H1 (cell line): ENCODE results near the gene BICD1. TPM values are rescaled to one million over a fixed set of nuclear protein-coding genes. Genes with fewer than 3 reads are reported as not detected.

Experiments used
- CTCF ChIA-PET: fragments of 300-600 bp; sonication (Branson Sonifier 250); formaldehyde crosslinking; loops from one replicate; lab custom pipeline; 2021; ENCODE audit not compliant: partially characterized antibody; lab: Charles Lee
- POLR2A ChIA-PET: fragments of 300-600 bp; sonication (Branson Sonifier 250); formaldehyde crosslinking; loops from one replicate; lab custom pipeline; 2021; ENCODE audit warnings: inconsistent platforms; ENCODE audit not compliant: partially characterized antibody; lab: Charles Lee
- DNase-seq, 2 experiments: peaks; one replicate each; pipeline versions ENCODE4 v3.0.0 to v3.0.0-alpha.2; 2010 to 2022; ENCODE audit warnings: low spot score in 2 of 2, low read depth in 1 of 2, mixed read lengths in 1 of 2
- FAIRE-seq: peaks from 2 replicates; lab custom pipeline; 2011; peaks lifted over from hg19 to GRCh38; lab: Jason Lieb, UNC
- H2AFZ ChIP-seq: 2 replicates; pipeline ENCODE4 v1.8.1; 2012; ENCODE audit warnings: low read length, inconsistent platforms
- H2AK5ac ChIP-seq: 2 replicates; pipeline ENCODE4 v1.6.1; 2013; ENCODE audit warnings: low read depth, low read length
- H2BK120ac ChIP-seq: replicated peaks from 2 replicates; pipeline ENCODE3; 2013; ENCODE audit warnings: low read depth, low read length, inconsistent platforms
- H2BK12ac ChIP-seq: 2 replicates; pipeline ENCODE4 v1.6.1; 2013; ENCODE audit warnings: low read depth, low read length
- H2BK15ac ChIP-seq: 2 replicates; pipeline ENCODE4 v1.6.1; 2013; ENCODE audit warnings: low read length
- H2BK20ac ChIP-seq: 2 replicates; pipeline ENCODE4 v1.6.1; 2013; ENCODE audit warnings: low read length
- H2BK5ac ChIP-seq: 2 replicates; pipeline ENCODE4 v1.6.1; 2013; ENCODE audit warnings: low read depth, low read length
- H3K14ac ChIP-seq: 2 replicates; pipeline ENCODE4 v1.6.1; 2013; ENCODE audit warnings: inconsistent platforms; ENCODE audit not compliant: insufficient read length
- H3K18ac ChIP-seq: 2 replicates; pipeline ENCODE4 v1.6.1; 2013; ENCODE audit warnings: low read length; ENCODE audit errors: extremely low read depth
- H3K23ac ChIP-seq: 2 replicates; pipeline ENCODE4 v1.6.1; 2013; ENCODE audit warnings: inconsistent platforms; ENCODE audit not compliant: insufficient read length
- H3K23me2 ChIP-seq: 2 replicates; pipeline ENCODE4 v1.6.1; 2013; ENCODE audit warnings: low read depth, low read length
- H3K27ac ChIP-seq: 2 replicates; pipeline ENCODE4 v1.6.1; 2011; ENCODE audit warnings: low read depth, low read length, inconsistent platforms
- H3K27me3 ChIP-seq, 4 experiments: replicated peaks in 1 of 4; 1 replicate in 1 of 4; 2 replicates in 3 of 4; pipeline versions ENCODE4 v1.6.1 to v1.8.1; 2011 to 2013; ENCODE audit warnings: low read length in 3 of 4, mild to moderate bottlenecking in 3 of 4, inconsistent platforms in 2 of 4, mixed read lengths in 2 of 4, moderate library complexity in 1 of 4; ENCODE audit not compliant: control insufficient read depth in 3 of 4, insufficient read depth in 3 of 4; ENCODE audit errors: extremely low read depth in 1 of 4
- H3K36me3 ChIP-seq, 4 experiments: 2 replicates each; pipeline versions ENCODE4 v1.6.1 to v1.8.1; 2011 to 2013; ENCODE audit warnings: mild to moderate bottlenecking in 4 of 4, low read length in 3 of 4, moderate library complexity in 2 of 4, control low read depth in 1 of 4, inconsistent platforms in 1 of 4; ENCODE audit not compliant: insufficient read depth in 4 of 4, control insufficient read depth in 2 of 4
- H3K4ac ChIP-seq: replicated peaks from 2 replicates; pipeline ENCODE3; 2013; ENCODE audit warnings: low read length, low read depth, mixed read lengths, inconsistent platforms; ENCODE audit not compliant: insufficient read length
- H3K4me1 ChIP-seq, 4 experiments: replicated peaks in 1 of 4; 1 replicate in 1 of 4; 2 replicates in 3 of 4; pipeline versions ENCODE4 v1.6.1 to v1.8.1; 2011 to 2013; ENCODE audit warnings: low read length in 3 of 4, inconsistent platforms in 2 of 4, mixed read lengths in 1 of 4; ENCODE audit not compliant: insufficient read depth in 4 of 4, control insufficient read depth in 3 of 4
- H3K4me2 ChIP-seq, 2 experiments: 2 replicates each; pipeline versions ENCODE4 v1.6.1 to v1.8.1; 2011 to 2013; ENCODE audit warnings: low read depth in 2 of 2, low read length in 2 of 2, control low read depth in 1 of 2, inconsistent platforms in 1 of 2, mild to moderate bottlenecking in 1 of 2; ENCODE audit not compliant: insufficient read depth in 1 of 2
- H3K4me3 ChIP-seq, 4 experiments: fragments of 200-600, 300-600 bp in 1 of 4; sonication (generic), shearing (Covaris generic), sonication (Bioruptor Twin) in 1 of 4; 2 replicates each; pipeline versions ENCODE4 v1.5.1 to v1.8.1; 2011 to 2016; ENCODE audit warnings: low read length in 4 of 4, low read depth in 3 of 4, control low read depth in 2 of 4, inconsistent platforms in 2 of 4, mild to moderate bottlenecking in 2 of 4, mixed read lengths in 1 of 4, moderate library complexity in 1 of 4; ENCODE audit not compliant: insufficient read depth in 2 of 4; ENCODE audit errors: extremely low read depth in 1 of 4
- H3K56ac ChIP-seq: replicated peaks from 2 replicates; pipeline ENCODE3; 2013; ENCODE audit warnings: low read depth, mild to moderate bottlenecking, mixed read lengths, low read length, inconsistent platforms; ENCODE audit not compliant: insufficient read length
- H3K79me1 ChIP-seq: 2 replicates; pipeline ENCODE4 v1.6.1; 2013; ENCODE audit warnings: low read depth, low read length, control low read depth
- H3K79me2 ChIP-seq, 2 experiments: 2 replicates each; pipeline versions ENCODE4 v1.6.1 to v1.8.1; 2012 to 2013; ENCODE audit warnings: low read length in 2 of 2, mild to moderate bottlenecking in 2 of 2, inconsistent platforms in 1 of 2; ENCODE audit not compliant: insufficient read depth in 2 of 2, control insufficient read depth in 1 of 2
- H3K9ac ChIP-seq, 4 experiments: replicated peaks in 1 of 4; 1 replicate in 1 of 4; 2 replicates in 3 of 4; pipeline versions ENCODE4 v1.6.1 to v1.8.1; 2011 to 2013; ENCODE audit warnings: low read depth in 3 of 4, low read length in 3 of 4, control low read depth in 2 of 4, mild to moderate bottlenecking in 2 of 4, moderate library complexity in 2 of 4, inconsistent platforms in 1 of 4; ENCODE audit errors: extremely low read depth in 1 of 4
- H3K9me3 ChIP-seq, 2 experiments: 2 replicates each; pipeline versions ENCODE4 v1.6.1 to v1.8.1; 2012 to 2013; ENCODE audit warnings: mild to moderate bottlenecking in 2 of 2, moderate library complexity in 2 of 2, control low read depth in 1 of 2, inconsistent platforms in 1 of 2, low read depth in 1 of 2, low read length in 1 of 2, mixed read lengths in 1 of 2; ENCODE audit not compliant: insufficient read depth in 2 of 2
- H4K20me1 ChIP-seq, 2 experiments: replicated peaks in 1 of 2; 2 replicates each; pipeline versions ENCODE3 to v1.8.1; 2011 to 2013; ENCODE audit warnings: inconsistent platforms in 2 of 2, low read length in 2 of 2, mild to moderate bottlenecking in 1 of 2; ENCODE audit not compliant: insufficient read depth in 2 of 2, control insufficient read depth in 1 of 2
- H4K5ac ChIP-seq: 2 replicates; pipeline ENCODE4 v1.6.1; 2013; ENCODE audit warnings: low read length, low read depth, mixed read lengths, inconsistent platforms; ENCODE audit not compliant: insufficient read length
- H4K8ac ChIP-seq: 2 replicates; pipeline ENCODE4 v1.8.0; 2013; ENCODE audit warnings: mild to moderate bottlenecking, moderate library complexity, low read length, inconsistent platforms; ENCODE audit not compliant: insufficient read depth; ENCODE audit errors: extremely low read depth
- H4K91ac ChIP-seq: replicated peaks from 2 replicates; pipeline ENCODE3; 2013; ENCODE audit warnings: low read length, mixed read lengths, inconsistent platforms; ENCODE audit not compliant: insufficient read length
- CREB1 ChIP-seq: IDR thresholded peaks from 2 replicates; pipeline ENCODE4 v1.6.1; 2012; ENCODE audit warnings: inconsistent platforms
- CTCF ChIP-seq, 3 experiments: IDR thresholded peaks; 1 replicate in 2 of 3; 2 replicates in 1 of 3; pipeline versions ENCODE4 v1.5.1 to v1.6.1; 2011; ENCODE audit warnings: low read length in 3 of 3, mild to moderate bottlenecking in 3 of 3, inconsistent platforms in 2 of 3, low read depth in 1 of 3, moderate library complexity in 1 of 3; ENCODE audit not compliant: insufficient read depth in 1 of 3; ENCODE audit errors: control extremely low read depth in 1 of 3
- EZH2 ChIP-seq: fragments of 200-600 bp; sonication (generic); IDR thresholded peaks from 2 replicates; pipeline ENCODE4 v1.7.1; 2012; ENCODE audit warnings: low read depth, mild to moderate bottlenecking, moderate library complexity, low read length, inconsistent platforms; ENCODE audit not compliant: severe bottlenecking
- KDM4A ChIP-seq: IDR thresholded peaks from one replicate; pipeline ENCODE4 v1.7.1; 2012; ENCODE audit warnings: low read depth, mild to moderate bottlenecking, moderate library complexity, low read length, inconsistent platforms; ENCODE audit not compliant: severe bottlenecking
- KDM5A ChIP-seq: fragments of 200-600 bp; IDR thresholded peaks from 2 replicates; pipeline ENCODE4 v1.7.1; 2012; ENCODE audit warnings: mild to moderate bottlenecking, low read length, inconsistent platforms, mixed read lengths
- MAFK ChIP-seq: IDR thresholded peaks from 2 replicates; pipeline ENCODE4 v1.6.1; 2012; ENCODE audit warnings: low read depth, mild to moderate bottlenecking, improper control_type of control experiment, low read length
- NANOG ChIP-seq: IDR thresholded peaks from 2 replicates; pipeline ENCODE4 v1.6.1; 2011; ENCODE audit warnings: low read length, low read depth, mild to moderate bottlenecking, inconsistent platforms; ENCODE audit not compliant: insufficient read depth, poor library complexity, severe bottlenecking
- PHF8 ChIP-seq: fragments of 200-600 bp; sonication (generic); conservative IDR thresholded peaks from 2 replicates; pipeline ENCODE4 v1.7.1; 2012; ENCODE audit warnings: low read depth, mild to moderate bottlenecking, inconsistent platforms, low read length, moderate library complexity
- POLR2A ChIP-seq, 2 experiments: IDR thresholded peaks; 1 replicate in 1 of 2; 2 replicates in 1 of 2; pipeline ENCODE4 v1.6.1; 2011; ENCODE audit warnings: low read depth in 2 of 2, low read length in 2 of 2, mild to moderate bottlenecking in 2 of 2; ENCODE audit errors: control extremely low read depth in 1 of 2
- RAD21 ChIP-seq, 2 experiments: IDR thresholded peaks in 1 of 2; conservative IDR thresholded peaks in 1 of 2; 2 replicates each; pipeline ENCODE4 v1.6.1; 2011; ENCODE audit warnings: low read depth in 2 of 2, low read length in 2 of 2, improper control_type of control experiment in 1 of 2, inconsistent platforms in 1 of 2, mild to moderate bottlenecking in 1 of 2, moderate library complexity in 1 of 2
- SP2 ChIP-seq: IDR thresholded peaks from 2 replicates; pipeline ENCODE4 v1.6.1; 2012; ENCODE audit warnings: mild to moderate bottlenecking, low read length, inconsistent platforms
- WGBS, 2 experiments: shearing (Covaris generic) in 1 of 2; methylation state at CpG; one replicate each; pipeline versions ENCODE4 v1.1.6 to v1.1.7; 2013 to 2015; ENCODE audit warnings: low lambda C conversion rate in 2 of 2, mixed read lengths in 2 of 2, inconsistent platforms in 1 of 2, low coverage in 1 of 2, missing lambda C conversion rate in 1 of 2; ENCODE audit not compliant: insufficient replicate concordance in 2 of 2, insufficient coverage in 1 of 2, insufficient read length in 1 of 2; ENCODE audit errors: extremely low coverage in 1 of 2, missing lambda C conversion rate in 1 of 2; 5-methylcytosine and 5-hydroxymethylcytosine counted together
- polyA plus RNA-seq, 7 experiments: library from polyadenylated mRNA; depleted of rRNA in 3 of 7; stranded (reverse) in 5 of 7; unstranded in 2 of 7; fragments of >200 nt in 5 of 7; fragments of 200-250 nt in 2 of 7; gene quantifications; 1 replicate in 5 of 7; 2 replicates in 1 of 7; 4 replicates in 1 of 7; pipeline versions ENCODE4 v1.2.1 to v1.2.3, GENCODE V29; 2011 to 2013; ENCODE audit warnings: missing spikeins in 2 of 7, mixed read lengths in 2 of 7
- total RNA-seq: library from RNA; stranded (reverse); fragmentation: NEBNext Ultra II Directional; extraction: Animal tissue kit (Norgen Biotek cat#: 25700); gene quantifications from 2 replicates; pipeline ENCODE4 v1.2.1, GENCODE V29; 2021

The BICD1 gene
- total and polyA plus RNA-seq, 2 of the 8 experiments (the other 6 are each of a cell fraction or from before 2014, with no cell fraction given) = 34.1 to 58.4 TPM

DNA sequence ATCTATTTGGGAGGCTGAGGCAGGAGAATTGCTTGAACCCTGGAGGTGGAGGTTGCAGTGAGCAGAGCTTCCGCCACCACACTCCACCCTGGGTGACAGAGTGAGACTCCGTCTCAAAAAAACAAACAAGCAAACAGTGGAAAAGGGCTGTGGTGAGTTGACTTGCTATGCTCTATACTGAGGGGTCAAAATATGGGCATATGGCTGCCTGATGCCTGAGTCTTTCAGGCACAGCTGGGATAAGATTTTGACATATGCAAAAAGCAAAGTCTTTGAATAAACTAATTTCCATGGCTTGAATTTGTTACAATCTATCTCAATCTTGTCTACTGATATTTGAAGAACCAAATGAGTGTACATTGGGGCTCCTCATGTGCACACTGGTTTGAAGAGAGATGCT is 40.4 kb upstream of the BICD1 start:
- Histone ChIP-seq H2AFZ (no peak overlapping the region), H2BK5ac (no peak overlapping the region), H3K79me1 (no peaks in the 10 kb centered on the region), H3K56ac (no peak overlapping the region), H3K4me1 (no peaks in the 10 kb centered on the region; a peak in 1 of 7 replicates), H2BK120ac (no peak overlapping the region), H4K91ac (no peak overlapping the region), H3K14ac (no peak overlapping the region), H3K4me3 (no peak overlapping the region), H4K5ac (no peak overlapping the region), H3K27ac (no peak overlapping the region), H3K4me2 (no peak overlapping the region), H3K23me2 (no peaks in the 10 kb centered on the region), H2BK20ac (no peak overlapping the region), H4K20me1 (no peaks in the 10 kb centered on the region), H3K4ac (no peak overlapping the region), H3K79me2 (no peaks in the 10 kb centered on the region), H3K23ac (no peak overlapping the region), H4K8ac (no peak overlapping the region), H2BK15ac (0 out of 2 replicates have a peak overlapping the region, but pooled peaks have one; percentile 51), H3K18ac (no peak overlapping the region), H3K9ac (no peak overlapping the region), H3K27me3 (0 out of 7 replicates have a peak, but pooled peaks cover 0 to 2% (median 0%) of the 10 kb centered on the region in 4 experiments), H2AK5ac (no peak overlapping the region), H3K36me3 (no peaks in the 10 kb centered on the region), H3K9me3 (no peaks in the 10 kb centered on the region), H2BK12ac (peak overlapping the region; percentile 56; the same call in 1 of the 2 replicates)
- DNase-seq (no peak), FAIRE-seq (no peak)
- ChIA-PET POLR2A (interaction anchor here (0.7 kb wide), 1 partner anchor 40 kb away, joined by 3 read pairs; no protein-coding TSS in a partner anchor), CTCF (interaction anchor here (1.2 to 1.3 kb wide), 2 partner anchors 32 to 47 kb away, joined by 3 to 5 read pairs; no protein-coding TSS in a partner anchor)
- WGBS, 2 experiments = 94% methylated on average over 2 of the region's 2 CpGs; no CpG with 5 or more reads in 1 of the 2 experiments
- TF ChIP-seq SP2 (no peak), CTCF (IDR thresholded peaks at IDR 0.05; ENCODE audit: control extremely low read depth in 1 of 3, insufficient read depth in 1 of 3, low read depth in 1 of 3, low read length in 3 of 3) (no peak), RAD21 (IDR thresholded peaks at IDR 0.05 in 1 of 2, conservative IDR thresholded peaks at IDR 0.05 in 1 of 2; ENCODE audit: low read depth in 2 of 2, low read length in 2 of 2) (no peak), CREB1 (no peak), KDM5A (no peak), KDM4A (no peak), PHF8 (no peak), NANOG (no peak), POLR2A (IDR thresholded peaks at IDR 0.05; ENCODE audit: control extremely low read depth in 1 of 2, low read depth in 2 of 2, low read length in 2 of 2) (no peak), EZH2 (no peak), MAFK (no peak)
